ENCODE data around the gene CEP135.
"Not testable (repeated sequence)": the region's sequence is repeated elsewhere in the genome, so short reads cannot be mapped to it uniquely, and the experiment has no call there.

Gene CEP135

GRCh38 chr4:55948726-55949481 lies at the start of gene CEP135:
Gene CEP135, plus strand, starts transcription at chr4:55948945. Its CDS starts 3,186 bp downstream, at chr4:55952131.
- peak; percentile 90 to 92 for DNase-seq

DNA sequence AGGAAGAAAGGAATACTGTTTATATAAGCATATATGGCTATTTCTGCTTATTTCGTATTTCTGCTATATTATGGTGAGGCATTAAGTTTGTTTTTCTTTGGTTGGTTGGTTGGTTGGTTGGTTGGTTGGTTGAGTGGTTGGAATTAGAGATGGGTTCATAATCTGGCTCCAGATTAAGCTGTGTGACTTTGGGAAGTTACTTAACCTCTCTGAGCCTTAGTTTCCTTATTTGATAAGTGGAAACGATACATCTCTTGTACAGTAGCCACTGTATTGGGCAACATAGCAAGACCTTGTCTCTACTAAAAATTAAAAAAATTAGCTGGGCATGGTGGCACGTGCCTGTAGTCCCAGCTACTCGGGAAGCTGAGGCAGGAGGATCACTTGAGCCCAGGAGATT lies 46.1 kb upstream of the CEP135 start:
- no peak for DNase-seq

- DNase-seq, result no peak
These were observed 45.2 kb upstream of the CEP135 start for GRCh38 chr4:55903577-55903976.

- no peak for DNase-seq
These were observed 44.2 kb upstream of the CEP135 start for GRCh38 chr4:55904576-55904975.

- DNase-seq, result no peak
These were observed 42.4 kb upstream of the CEP135 start for GRCh38 chr4:55906323-55906722.

DNA sequence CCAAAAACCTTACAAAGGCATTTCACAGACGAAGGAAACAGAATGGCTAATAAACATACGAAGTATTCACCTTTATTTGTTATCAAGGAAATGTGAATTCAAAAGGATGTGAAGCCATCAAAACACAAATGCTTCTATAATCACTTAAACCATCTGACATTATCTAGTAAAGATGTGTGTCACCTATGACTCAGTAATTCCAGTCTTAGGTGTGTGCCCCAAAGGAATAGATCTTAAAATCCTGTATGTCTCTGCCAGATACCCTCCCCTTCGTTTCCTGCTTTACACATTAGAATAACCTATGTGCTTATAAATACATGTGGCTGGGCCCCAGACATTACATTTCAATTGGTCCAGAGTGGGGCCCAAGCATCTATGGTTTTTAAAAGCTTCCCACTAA lies 41.8 kb upstream of the CEP135 start:
- no peak for DNase-seq

DNA sequence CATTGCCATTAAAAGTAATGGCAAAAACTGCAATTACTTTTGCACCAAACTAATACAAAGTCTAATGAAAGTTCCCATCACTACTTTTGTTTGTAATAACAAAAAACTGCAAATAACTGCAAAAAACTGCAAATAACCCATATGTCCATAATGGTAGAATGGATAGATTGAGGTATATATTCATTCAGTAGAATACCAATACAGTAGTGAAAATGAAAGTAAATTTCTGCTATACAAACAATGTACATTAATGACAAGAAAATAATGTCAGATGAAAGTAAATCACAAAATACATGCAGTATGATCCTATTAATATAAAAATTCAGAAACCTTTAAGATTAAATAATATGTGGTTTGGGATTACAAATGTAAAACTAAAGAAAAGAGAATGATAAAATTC lies 41.3 kb upstream of the CEP135 start:
- no peak for DNase-seq

DNA sequence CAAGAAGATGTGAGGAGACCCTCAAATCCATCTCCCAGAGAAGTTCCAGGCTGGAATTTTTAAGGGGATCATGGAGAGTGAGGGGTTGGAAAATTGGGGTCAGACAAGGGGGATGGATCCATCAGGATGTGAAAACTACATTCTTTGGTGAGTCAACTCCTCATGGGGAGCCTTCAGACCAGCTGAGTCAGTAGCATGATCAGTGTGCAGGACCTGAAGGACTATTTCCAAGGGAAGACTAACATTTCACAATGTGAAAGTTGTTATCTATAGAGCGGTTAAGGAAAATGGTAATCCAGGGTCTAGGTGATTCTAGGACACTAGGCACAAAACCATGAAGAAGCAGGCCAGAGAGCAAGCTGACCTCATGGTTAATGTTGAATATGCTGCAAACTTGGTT lies 38.6 kb upstream of the CEP135 start:
- DNase-seq, result no peak

GRCh38 chr4:55912249-55912648 lies 36.5 kb upstream of the CEP135 start:
- no peak for DNase-seq

- DNase-seq, result no peak
These were observed 28.2 kb upstream of the CEP135 start for GRCh38 chr4:55920571-55920970.

DNA sequence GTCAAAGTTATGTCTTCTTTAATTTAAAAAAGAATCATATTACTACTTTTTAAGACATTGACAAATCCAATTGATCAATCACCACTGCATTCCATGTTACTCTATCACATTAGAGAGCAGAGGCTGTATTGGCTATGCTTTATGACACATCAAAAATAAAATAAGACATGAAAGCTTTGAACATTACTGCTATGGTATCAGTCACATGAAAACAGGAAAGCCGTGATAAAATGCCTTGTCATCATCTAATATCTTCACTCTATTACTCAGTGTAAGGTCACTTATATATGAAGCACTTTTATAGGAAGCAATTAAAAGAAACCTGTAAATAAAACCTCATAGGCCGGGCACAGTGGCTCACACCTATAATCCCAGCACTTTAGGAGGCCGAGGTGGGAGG lies 27.7 kb upstream of the CEP135 start:
- no peak for DNase-seq

- no peak for DNase-seq
These were observed 23.5 kb upstream of the CEP135 start for GRCh38 chr4:55925241-55925640.

GRCh38 chr4:55926610-55927009 lies 22.1 kb upstream of the CEP135 start:
- DNase-seq, result no peak

GRCh38 chr4:55927803-55928437 lies 20.8 kb upstream of the CEP135 start:
- no peak for DNase-seq

DNA sequence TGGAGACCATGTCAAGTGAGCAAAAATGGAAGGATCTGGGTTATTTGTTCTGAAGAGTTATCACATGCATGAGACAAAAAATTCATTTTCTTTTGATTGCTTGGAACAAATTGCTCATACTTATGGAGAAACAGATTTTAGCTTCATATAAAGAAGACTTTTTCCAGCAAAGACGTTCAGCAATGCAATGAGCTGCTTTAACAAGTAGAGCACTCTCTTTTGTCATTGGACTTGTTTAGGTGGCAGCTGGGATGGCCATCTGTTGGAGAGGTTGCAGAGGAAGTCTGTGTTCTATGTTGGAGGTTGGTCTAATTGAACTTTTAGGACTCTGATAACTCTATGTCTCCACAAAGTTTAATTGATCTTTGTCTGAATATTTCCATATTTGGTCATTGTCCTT lies 19.9 kb upstream of the CEP135 start:
- no peak for DNase-seq

- DNase-seq, result no peak
These were observed 17.7 kb upstream of the CEP135 start for GRCh38 chr4:55931043-55931442.

DNA sequence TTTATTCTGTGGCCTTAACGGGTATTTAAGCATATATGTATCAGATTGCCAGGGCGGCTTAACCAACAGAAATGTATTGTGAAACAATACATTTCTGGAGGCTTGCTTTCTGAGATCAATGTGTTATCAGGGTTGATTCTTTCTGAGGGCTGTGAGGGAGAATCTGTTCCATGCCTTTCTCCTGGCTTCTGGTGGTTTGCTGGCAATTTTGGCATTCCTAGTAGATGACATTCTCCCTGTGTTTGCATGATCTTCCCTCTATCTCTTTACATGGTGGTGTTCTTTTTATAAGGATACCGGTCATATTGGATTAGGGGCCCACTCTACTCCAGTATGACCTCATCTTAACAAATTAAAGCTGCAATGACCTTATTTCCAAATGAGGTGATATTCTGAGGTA lies 16.9 kb upstream of the CEP135 start:
- DNase-seq, result no peak

DNA sequence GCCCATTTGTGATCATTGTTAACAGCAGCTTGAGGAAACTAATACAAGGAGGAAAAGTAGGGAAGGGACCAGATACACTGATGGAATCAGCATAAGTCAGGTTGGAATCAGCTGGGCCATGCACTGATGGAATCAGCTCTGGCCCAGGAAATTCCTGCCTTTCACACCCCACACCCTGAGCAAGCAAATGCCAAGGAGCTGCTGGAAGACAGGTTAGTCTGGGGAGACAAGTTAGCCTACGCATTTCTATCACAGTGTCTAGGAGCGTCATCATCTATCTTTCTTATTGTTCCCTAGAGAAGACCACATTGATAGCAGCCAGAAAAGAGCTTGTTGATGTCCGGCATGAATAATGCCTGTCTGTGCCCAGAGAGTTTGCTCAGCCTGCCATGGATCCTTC lies 16.2 kb upstream of the CEP135 start:
- no peak for DNase-seq

DNA sequence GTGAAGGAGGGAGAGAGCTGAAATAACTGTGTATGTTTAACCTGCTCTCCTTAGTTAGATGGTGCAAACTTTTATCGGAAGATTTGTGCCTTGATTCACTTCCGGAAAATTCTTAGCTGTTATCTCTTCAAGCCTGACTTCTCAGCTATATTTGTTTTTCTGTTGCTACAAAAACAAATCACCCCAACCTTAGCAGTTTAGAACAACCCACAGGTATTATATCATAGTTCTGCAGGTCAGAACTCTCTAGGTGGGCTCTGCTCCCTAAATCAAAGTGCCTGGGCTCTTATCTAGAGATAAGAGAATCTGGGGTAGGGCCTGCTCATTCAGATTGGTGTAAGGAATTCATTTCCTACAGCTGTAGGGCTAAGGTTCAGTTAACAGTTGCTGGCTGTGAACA lies 15.1 kb upstream of the CEP135 start:
- no peak for DNase-seq

- DNase-seq, result not testable (repeated sequence)
These were observed 12.8 kb upstream of the CEP135 start for GRCh38 chr4:55935907-55936306.

DNA sequence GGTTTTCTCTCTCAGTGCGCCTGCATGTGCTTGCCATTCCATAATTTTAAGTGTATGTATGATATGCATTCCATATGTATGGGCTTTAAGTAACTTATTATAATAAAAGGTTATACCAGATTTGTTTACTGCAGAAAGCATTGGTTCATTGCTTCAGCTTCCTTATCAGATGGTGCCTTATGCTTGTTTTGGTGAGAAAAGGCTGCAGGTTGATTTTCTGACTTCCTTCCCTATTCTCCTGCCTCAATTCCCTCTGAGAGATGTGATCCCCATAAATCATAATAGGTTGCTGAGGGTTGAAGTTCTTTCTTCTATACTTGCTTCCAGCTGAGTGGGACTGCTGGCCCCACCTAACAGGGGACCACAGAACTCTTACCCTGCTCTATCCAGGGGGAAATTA lies 10.3 kb upstream of the CEP135 start:
- DNase-seq, result no peak

- DNase-seq, result no peak
These were observed 9.3 kb upstream of the CEP135 start for GRCh38 chr4:55939421-55939820.

DNA sequence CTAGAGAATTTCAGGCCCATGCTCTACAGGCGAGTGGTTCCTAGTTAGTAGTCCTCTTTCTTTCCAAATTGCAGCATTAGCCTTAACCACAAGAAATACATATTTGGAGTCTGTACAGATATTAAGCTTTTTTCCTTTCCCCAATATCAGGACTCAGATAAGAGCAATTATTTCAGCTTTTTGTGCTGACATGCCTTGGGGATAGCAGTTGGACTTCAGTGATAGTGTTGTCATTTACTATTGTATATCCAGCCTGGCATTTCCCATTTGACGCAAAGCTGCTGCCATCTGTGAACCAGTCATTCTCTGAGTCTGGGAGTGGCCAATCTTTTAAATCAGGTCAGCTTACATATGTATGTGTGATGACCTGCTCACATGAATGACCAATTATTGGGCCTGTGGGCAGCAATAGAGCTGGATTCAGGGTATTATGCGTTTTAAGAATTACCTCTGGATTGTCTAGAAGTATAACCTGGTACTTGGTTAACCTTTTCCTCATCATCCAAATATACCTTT lies 6.8 kb upstream of the CEP135 start:
- DNase-seq, result no peak

GRCh38 chr4:55947254-55947882 lies 1.4 kb upstream of the CEP135 start:
- peak in 1 of 2 experiments; percentile 10 for DNase-seq

Data from activated CD4-positive, alpha-beta T cell treated with anti-CD3 and anti-CD28 coated beads, Interleukin-2, amount 50 U/mL, for 48 hours (primary cell).